HEK293T (cell line): ENCODE measurements around the gene GRSF1.
A peak's percentile ranks its signal among the peaks of the same experiment; 100 is the strongest.
"Not testable (repeated sequence)": the region's sequence is repeated elsewhere in the genome, so short reads cannot be mapped to it uniquely, and the experiment has no call there.

Source experiments
- CTCF ChIA-PET: fragments of 350-600 bp; formaldehyde crosslinking; extraction: SDS; loops from one replicate; lab custom pipeline; 2021; ENCODE audit warnings: antibody characterized with exemption, inconsistent platforms; lab: Yijun Ruan, JAX
- POLR2A ChIA-PET: fragments of 350-600 bp; formaldehyde crosslinking; extraction: SDS; loops from one replicate; lab custom pipeline; 2020; ENCODE audit warnings: antibody characterized with exemption, inconsistent platforms; lab: Yijun Ruan, JAX
- DNase-seq: peaks from one replicate; pipeline ENCODE4 v3.0.0; 2012; ENCODE audit warnings: mixed read lengths; ENCODE audit errors: extremely low spot score
- ARNT ChIP-seq: fragments of 450-650 bp; IDR thresholded peaks from 2 replicates; pipeline ENCODE4 v1.6.1; 2017; ENCODE audit warnings: mild to moderate bottlenecking
- BHLHE40 ChIP-seq: fragments of 450-650 bp; IDR thresholded peaks from 2 replicates; pipeline ENCODE4 v1.6.1; 2016; ENCODE audit warnings: mild to moderate bottlenecking, moderate library complexity, borderline replicate concordance
- CTBP1 ChIP-seq: fragments of 450-650 bp; IDR thresholded peaks from 2 replicates; pipeline ENCODE4 v1.6.1; 2016; ENCODE audit warnings: borderline replicate concordance
- ELF4 ChIP-seq: fragments of 450-650 bp; IDR thresholded peaks from 2 replicates; pipeline ENCODE4 v1.6.1; 2017; ENCODE audit warnings: antibody characterized with exemption
- FOXA1 ChIP-seq: fragments of 450-650 bp; IDR thresholded peaks from 2 replicates; pipeline ENCODE4 v1.6.1; 2016; ENCODE audit warnings: mild to moderate bottlenecking
- FOXK2 ChIP-seq: fragments of 450-650 bp; IDR thresholded peaks from 2 replicates; pipeline ENCODE4 v1.6.1; 2016; ENCODE audit warnings: mild to moderate bottlenecking
- FOXM1 ChIP-seq: fragments of 450-650 bp; IDR thresholded peaks from 2 replicates; pipeline ENCODE4 v1.6.1; 2017; ENCODE audit warnings: mild to moderate bottlenecking, borderline replicate concordance
- HDGF ChIP-seq: fragments of 450-650 bp; IDR thresholded peaks from 2 replicates; pipeline ENCODE4 v1.6.1; 2017; ENCODE audit warnings: antibody characterized with exemption, borderline replicate concordance
- L3MBTL2 ChIP-seq: fragments of 450-650 bp; conservative IDR thresholded peaks from 2 replicates; pipeline ENCODE4 v1.6.1; 2016; ENCODE audit warnings: mild to moderate bottlenecking
- LEF1 ChIP-seq: fragments of 450-650 bp; IDR thresholded peaks from 2 replicates; pipeline ENCODE4 v1.6.1; 2017; ENCODE audit warnings: mild to moderate bottlenecking, borderline replicate concordance
- NFRKB ChIP-seq: fragments of 450-650 bp; IDR thresholded peaks from 2 replicates; pipeline ENCODE4 v1.6.1; 2016; ENCODE audit warnings: mild to moderate bottlenecking, moderate library complexity
- SP1 ChIP-seq: fragments of 450-650 bp; IDR thresholded peaks from 2 replicates; pipeline ENCODE4 v1.6.1; 2017
- SUZ12 ChIP-seq: fragments of 450-650 bp; IDR thresholded peaks from 2 replicates; pipeline ENCODE4 v1.6.1; 2016; ENCODE audit warnings: mild to moderate bottlenecking
- TARDBP ChIP-seq: fragments of 450-650 bp; IDR thresholded peaks from 2 replicates; pipeline ENCODE4 v1.6.1; 2016
- ZNF384 ChIP-seq: fragments of 450-650 bp; IDR thresholded peaks from 2 replicates; pipeline ENCODE4 v1.6.1; 2016
- TF ChIP-seq, protein P1 (sequence below): fragments of 450-650 bp; IDR thresholded peaks from 2 replicates; pipeline ENCODE4 v1.6.1; 2016

Gene GRSF1

DNA sequence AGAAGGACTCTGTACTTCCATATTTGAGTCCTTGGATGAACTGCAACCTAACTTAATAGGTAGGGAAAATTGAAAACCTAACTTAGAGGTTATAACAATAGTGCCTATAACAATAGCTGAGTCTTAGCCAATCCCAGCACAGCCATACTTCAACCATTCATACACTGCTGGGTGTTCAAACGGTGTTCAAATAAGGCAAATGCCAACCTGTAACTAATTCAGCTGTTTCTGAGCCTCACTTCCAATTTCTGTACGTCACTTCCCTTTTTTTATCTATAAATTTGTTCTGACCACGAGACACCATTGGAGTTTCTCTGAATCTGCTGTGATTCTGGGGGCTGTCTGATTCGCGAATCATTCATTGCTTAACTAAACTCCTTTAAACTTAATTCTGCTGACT lies 9.6 kb upstream of the GRSF1 start:
- CTCF ChIA-PET: no interaction called here
- POLR2A ChIA-PET: no interaction called here
- DNase-seq: no peak
- TF ChIP-seq, protein P1, sequence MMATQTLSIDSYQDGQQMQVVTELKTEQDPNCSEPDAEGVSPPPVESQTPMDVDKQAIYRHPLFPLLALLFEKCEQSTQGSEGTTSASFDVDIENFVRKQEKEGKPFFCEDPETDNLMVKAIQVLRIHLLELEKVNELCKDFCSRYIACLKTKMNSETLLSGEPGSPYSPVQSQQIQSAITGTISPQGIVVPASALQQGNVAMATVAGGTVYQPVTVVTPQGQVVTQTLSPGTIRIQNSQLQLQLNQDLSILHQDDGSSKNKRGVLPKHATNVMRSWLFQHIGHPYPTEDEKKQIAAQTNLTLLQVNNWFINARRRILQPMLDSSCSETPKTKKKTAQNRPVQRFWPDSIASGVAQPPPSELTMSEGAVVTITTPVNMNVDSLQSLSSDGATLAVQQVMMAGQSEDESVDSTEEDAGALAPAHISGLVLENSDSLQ: no peak
- no peak for TF ChIP-seq FOXA1
- no peak for TF ChIP-seq HDGF
- TF ChIP-seq TARDBP: no peak
- no peak for TF ChIP-seq ZNF384

DNA sequence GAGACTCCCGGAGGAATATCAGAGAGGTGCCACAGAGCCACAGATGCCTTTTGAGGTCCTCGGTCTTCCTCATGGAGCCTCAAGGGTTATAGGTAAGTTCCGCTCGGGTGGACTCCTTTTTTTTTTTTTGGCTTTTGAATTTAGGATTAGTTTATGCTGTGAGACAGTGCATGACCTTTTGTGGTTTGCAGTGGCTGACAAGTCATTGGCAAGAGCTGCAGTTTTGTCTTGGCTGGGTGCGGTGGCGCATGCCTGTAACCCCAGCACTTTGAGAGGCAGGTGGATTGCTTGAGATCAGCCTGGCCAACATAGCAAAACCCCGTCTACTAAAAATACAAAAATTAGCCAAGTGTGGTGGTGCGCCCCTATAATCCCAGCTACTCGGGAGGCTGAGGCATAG lies 4.5 kb upstream of the GRSF1 start:
- ChIA-PET POLR2A (interaction anchor here (0.9 kb wide), 1 partner anchor 54 kb away, joined by 3 read pairs; no protein-coding TSS in a partner anchor), CTCF (no interaction called here)
- TF ChIP-seq TARDBP (no peak), HDGF (no peak), ELF4 (no peak), BHLHE40 (no peak), FOXM1 (no peak), L3MBTL2 (no peak), FOXA1 (no peak), LEF1 (no peak), SP1 (no peak), NFRKB (no peak), CTBP1 (no peak), SUZ12 (no peak), FOXK2 (no peak), ARNT (no peak), ZNF384 (no peak)
- TF ChIP-seq, protein P1: no peak
- no peak for DNase-seq

DNA sequence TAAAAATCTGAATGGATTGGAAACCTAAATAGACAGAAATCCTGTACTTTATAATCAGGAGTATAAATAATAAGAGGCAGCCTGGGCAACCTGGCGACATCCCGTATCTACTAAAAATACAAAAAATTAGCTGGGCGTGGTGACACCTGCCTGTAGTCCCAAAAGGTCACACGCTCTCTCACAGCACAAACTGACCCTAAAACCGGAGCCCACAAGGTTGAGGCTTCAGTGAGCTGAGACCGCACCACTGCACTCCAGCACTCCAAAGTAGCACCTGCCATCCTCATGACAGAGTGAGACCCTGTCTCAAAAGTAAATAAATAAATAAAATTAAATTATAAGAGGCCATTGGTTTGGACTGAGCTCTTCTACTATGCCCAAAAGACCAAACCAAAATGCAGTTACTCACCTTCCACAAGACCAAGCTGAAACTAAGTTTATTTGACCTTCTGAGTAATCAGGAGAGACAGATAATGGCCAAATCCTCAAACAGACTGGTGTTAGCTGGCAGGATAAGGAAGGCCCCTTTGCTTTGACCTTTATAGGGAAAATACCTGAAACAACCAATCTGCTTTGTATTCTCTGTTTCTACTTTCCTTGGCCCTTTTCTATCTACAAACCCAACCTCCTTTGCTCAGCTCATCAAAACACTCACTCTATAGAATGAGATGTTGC lies 3.2 kb upstream of the GRSF1 start:
- no peak for DNase-seq
- ChIA-PET POLR2A (no interaction called here), CTCF (no interaction called here)
- no peak for TF ChIP-seq SP1
- no peak for TF ChIP-seq NFRKB
- no peak for TF ChIP-seq TARDBP
- no peak for TF ChIP-seq SUZ12
- no peak for TF ChIP-seq FOXK2
- no peak for TF ChIP-seq ZNF384
- TF ChIP-seq LEF1: no peak

DNA sequence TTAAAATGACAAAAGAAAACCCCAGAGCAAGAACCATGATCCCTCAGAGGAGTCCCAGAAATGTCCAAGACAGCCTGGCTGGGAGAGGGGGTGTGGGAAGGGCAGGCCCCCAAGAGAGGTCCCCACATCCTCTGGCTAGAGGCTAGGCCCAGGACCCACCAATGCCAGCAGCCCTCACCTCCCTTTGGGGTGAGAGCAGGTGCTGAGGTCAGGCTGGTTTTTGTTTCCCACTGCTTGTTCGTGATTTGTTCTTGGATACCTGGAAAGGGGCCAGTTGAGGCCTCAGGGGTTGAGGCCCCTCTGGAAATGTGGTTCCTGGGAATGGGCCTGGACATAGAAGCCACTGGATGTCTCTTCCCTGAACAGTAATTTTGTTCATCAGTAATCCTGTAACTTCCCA lies 2.3 kb upstream of the GRSF1 start:
- ChIA-PET CTCF (no interaction called here), POLR2A (no interaction called here)
- DNase-seq: no peak
- TF ChIP-seq CTBP1: no peak
- no peak for TF ChIP-seq TARDBP
- no peak for TF ChIP-seq FOXM1
- TF ChIP-seq SUZ12: no peak
- no peak for TF ChIP-seq FOXA1
- no peak for TF ChIP-seq HDGF
- TF ChIP-seq L3MBTL2: no peak
- TF ChIP-seq ELF4: no peak
- TF ChIP-seq FOXK2: no peak
- TF ChIP-seq, protein P1: no peak
- no peak for TF ChIP-seq NFRKB
- no peak for TF ChIP-seq LEF1
- no peak for TF ChIP-seq BHLHE40

DNA sequence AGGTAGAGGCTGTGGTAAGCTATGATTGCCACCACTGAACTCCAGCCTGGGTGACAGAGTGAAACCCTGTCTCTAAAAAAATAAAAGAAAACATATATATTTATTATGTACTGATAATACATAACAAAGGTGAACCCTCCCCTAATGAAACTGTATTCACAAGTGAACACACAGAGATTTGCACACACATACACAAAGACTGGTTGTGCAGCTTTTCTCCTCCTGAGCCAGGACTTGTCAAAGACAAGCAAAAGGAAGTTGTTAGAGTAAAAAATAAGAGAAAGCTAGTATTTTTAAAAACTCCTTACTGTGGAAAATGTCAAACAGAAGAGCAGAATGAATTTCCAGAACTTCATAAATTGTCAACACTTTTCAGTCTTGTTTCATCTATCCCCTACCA lies 1.5 kb upstream of the GRSF1 start:
- CTCF ChIA-PET: no interaction called here
- no peak for TF ChIP-seq FOXM1
- no peak for TF ChIP-seq ELF4
- no peak for TF ChIP-seq LEF1
- TF ChIP-seq BHLHE40: no peak
- TF ChIP-seq TARDBP: no peak
- no peak for TF ChIP-seq CTBP1
- TF ChIP-seq ARNT: no peak
- no peak for TF ChIP-seq SUZ12
- no peak for TF ChIP-seq FOXK2
- DNase-seq: no peak
- POLR2A ChIA-PET: no interaction called here

DNA sequence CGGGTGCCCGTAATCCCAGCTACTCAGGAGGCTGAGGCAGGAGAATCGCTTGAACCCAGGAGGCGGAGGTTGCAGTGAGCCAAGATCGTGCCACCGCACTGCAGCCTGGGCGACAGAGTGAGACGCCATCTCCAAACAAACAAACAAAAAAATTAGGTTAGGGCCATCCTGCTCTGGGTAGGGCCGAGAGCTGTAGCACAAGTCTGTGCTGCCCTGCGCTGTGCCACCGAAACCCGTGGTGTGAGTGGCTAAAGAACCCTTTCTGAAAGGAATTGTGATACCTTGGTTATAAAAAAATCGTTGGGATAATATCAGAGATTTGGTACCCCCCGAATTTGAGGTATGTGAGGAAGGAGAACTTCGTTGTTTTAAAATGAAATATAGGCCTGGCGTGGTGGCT lies 941 bp upstream of the GRSF1 start:
- CTCF ChIA-PET, POLR2A ChIA-PET, DNase-seq: not testable (repeated sequence)

DNA sequence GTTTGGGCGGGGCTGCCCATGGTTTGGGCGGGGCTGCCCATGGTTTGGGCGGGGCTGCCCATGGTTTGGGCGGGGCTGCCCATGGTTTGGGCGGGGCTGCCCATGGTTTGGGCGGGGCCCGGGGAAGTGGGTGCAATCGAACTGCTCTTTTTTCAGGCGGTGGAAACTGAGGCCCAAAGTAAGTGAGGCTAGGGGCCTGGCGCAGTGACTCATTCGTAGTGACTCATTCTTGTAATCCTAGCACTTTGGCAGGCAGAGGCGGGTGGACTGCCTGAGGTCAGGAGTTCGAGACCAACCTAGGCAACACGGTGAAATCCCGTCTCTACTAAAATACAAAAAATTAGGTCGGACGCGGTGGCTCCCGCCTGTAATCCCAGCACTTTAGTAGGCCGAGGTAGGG lies 447 bp upstream of the GRSF1 start:
- peak; percentile 78 for DNase-seq
- POLR2A ChIA-PET: interaction anchor here (0.7 to 1.0 kb wide), 6 partner anchors 11 to 155 kb away, joined by 3 to 4 read pairs (median 3); partner anchors contain the start of gene MOB1B
- CTCF ChIA-PET: not testable (repeated sequence)
- peak; percentile 38; the same call in 1 of the 2 replicates for TF ChIP-seq SP1
